AG04449 (cell line): ENCODE results near the gene MCEMP1.

Experiments
- CTCF ChIA-PET: fragments of 350-600 bp; formaldehyde crosslinking; extraction: SDS; loops from one replicate; lab custom pipeline; 2021; ENCODE audit warnings: antibody characterized with exemption; lab: Yijun Ruan, JAX
- POLR2A ChIA-PET: fragments of 400-600, 350-600 bp; formaldehyde crosslinking; extraction: SDS; loops from one replicate; lab custom pipeline; 2020; ENCODE audit warnings: antibody characterized with exemption, inconsistent platforms; lab: Yijun Ruan, JAX
- DNase-seq: peaks from one replicate; pipeline ENCODE4 v3.0.0-alpha.2; 2010; ENCODE audit warnings: low read depth, low spot score
- H3K4me3 ChIP-seq: 2 replicates; pipeline ENCODE4 v1.5.1; 2011; ENCODE audit warnings: low read depth, mild to moderate bottlenecking, control low read depth, low read length
- CTCF ChIP-seq: IDR thresholded peaks from one replicate; pipeline ENCODE4 v1.5.1; 2011; ENCODE audit warnings: mild to moderate bottlenecking, moderate library complexity, low read length, control low read depth, inconsistent platforms; ENCODE audit not compliant: insufficient read depth; ENCODE audit errors: missing control alignments

MCEMP1 gene

GRCh38 chr19:7680606-7681339 lies 3.9 kb downstream of the MCEMP1 start, which contains the start of gene TRAPPC5:
Gene TRAPPC5 (plus strand): TSS chr19:7680833. CDS start chr19:7682254, 1,421 bp downstream.
- H3K4me3 ChIP-seq: peak within 1 kb of the TSS; percentile 95
- POLR2A ChIA-PET: no interaction called here
- TF ChIP-seq CTCF: peak; percentile 67
- CTCF ChIA-PET: interaction anchor here (0.6 to 3.0 kb wide), 75 partner anchors 9 to 612 kb away, joined by 3 to 59 read pairs (median 4); partner anchors contain the start of genes CAMSAP3, CD209, FCER2 and PCP2
- DNase-seq: no peak

GRCh38 chr19:7681340-7682174 lies 4.7 kb downstream of the MCEMP1 start:
- peak overlapping the region; percentile 95 for H3K4me3 ChIP-seq
- DNase-seq: peak; percentile 12
- TF ChIP-seq CTCF: peak; percentile 90
- CTCF ChIA-PET: interaction anchor here (0.6 to 3.0 kb wide), 73 partner anchors 8 to 612 kb away, joined by 3 to 59 read pairs (median 4); partner anchors contain the start of genes CAMSAP3, CD209, FCER2 and PCP2
- POLR2A ChIA-PET: no interaction called here

- TF ChIP-seq CTCF: peak; percentile 31
- H3K4me3 ChIP-seq: peak overlapping the region; percentile 95
- ChIA-PET CTCF (interaction anchor here (0.5 to 3.0 kb wide), 3 partner anchors 116 to 362 kb away, joined by 3 to 59 read pairs (median 52); no protein-coding TSS in a partner anchor), POLR2A (no interaction called here)
- DNase-seq: no peak
Measured at GRCh38 chr19:7682175-7682855, 5.4 kb downstream of the MCEMP1 start.

- CTCF ChIA-PET: interaction anchor here (1.3 to 3.2 kb wide), 4 partner anchors 114 to 331 kb away, joined by 3 to 14 read pairs (median 8); no protein-coding TSS in a partner anchor
- no peak for DNase-seq
- H3K4me3 ChIP-seq: no peak overlapping the region
- POLR2A ChIA-PET: interaction anchor here (0.7 to 1.0 kb wide), 2 partner anchors 18 to 163 kb away, joined by 3 read pairs; partner anchors contain the start of gene MCOLN1
- TF ChIP-seq CTCF: no peak
Measured at GRCh38 chr19:7685546-7686445, 8.9 kb downstream of the MCEMP1 start.

- ChIA-PET CTCF (no interaction called here), POLR2A (no interaction called here)
- TF ChIP-seq CTCF: no peak
Measured at GRCh38 chr19:7687177-7687576, 10.3 kb downstream of the MCEMP1 start.

More at GRCh38 chr19:7687177-7687576, 10.3 kb downstream of the MCEMP1 start:
- DNase-seq: no peak
- H3K4me3 ChIP-seq: no peak overlapping the region
